AG04449 (cell line): ENCODE measurements around the gene PCID2.
"Not testable (repeated sequence)": the region's sequence is repeated elsewhere in the genome, so short reads cannot be mapped to it uniquely, and the experiment has no call there.

Experiments used
- CTCF ChIA-PET: fragments of 350-600 bp; formaldehyde crosslinking; extraction: SDS; loops from one replicate; lab custom pipeline; 2021; ENCODE audit warnings: antibody characterized with exemption; lab: Yijun Ruan, JAX
- POLR2A ChIA-PET: fragments of 400-600, 350-600 bp; formaldehyde crosslinking; extraction: SDS; loops from one replicate; lab custom pipeline; 2020; ENCODE audit warnings: antibody characterized with exemption, inconsistent platforms; lab: Yijun Ruan, JAX
- DNase-seq: peaks from one replicate; pipeline ENCODE4 v3.0.0-alpha.2; 2010; ENCODE audit warnings: low read depth, low spot score
- H3K4me3 ChIP-seq: 2 replicates; pipeline ENCODE4 v1.5.1; 2011; ENCODE audit warnings: low read depth, mild to moderate bottlenecking, control low read depth, low read length
- CTCF ChIP-seq: IDR thresholded peaks from one replicate; pipeline ENCODE4 v1.5.1; 2011; ENCODE audit warnings: mild to moderate bottlenecking, moderate library complexity, low read length, control low read depth, inconsistent platforms; ENCODE audit not compliant: insufficient read depth; ENCODE audit errors: missing control alignments

The PCID2 gene

GRCh38 chr13:113166681-113167080 is 41.8 kb downstream of the PCID2 start:
- CTCF ChIA-PET: no interaction called here
- POLR2A ChIA-PET: no interaction called here
- no peak overlapping the region for H3K4me3 ChIP-seq
- no peak for DNase-seq
- TF ChIP-seq CTCF: no peak

GRCh38 chr13:113166266-113166665 is 42.2 kb downstream of the PCID2 start:
- DNase-seq: no peak
- ChIA-PET CTCF (interaction anchor here (1.5 kb wide), 1 partner anchor 12 kb away, joined by 3 read pairs; no protein-coding TSS in a partner anchor), POLR2A (no interaction called here)
- TF ChIP-seq CTCF: no peak
- H3K4me3 ChIP-seq: no peak overlapping the region

GRCh38 chr13:113164492-113164891 is 44.0 kb downstream of the PCID2 start:
- TF ChIP-seq CTCF: no peak
- H3K4me3 ChIP-seq: no peak overlapping the region
- ChIA-PET CTCF (no interaction called here), POLR2A (no interaction called here)
- DNase-seq: no peak

GRCh38 chr13:113162783-113163685 is 45.4 kb downstream of the PCID2 start:
- no peak overlapping the region for H3K4me3 ChIP-seq
- ChIA-PET POLR2A (no interaction called here), CTCF (no interaction called here)
- DNase-seq: no peak
- no peak for TF ChIP-seq CTCF

- DNase-seq, H3K4me3 ChIP-seq, CTCF ChIA-PET, POLR2A ChIA-PET: not testable (repeated sequence)
These were observed 46.5 kb downstream of the PCID2 start for GRCh38 chr13:113161975-113162374.

- POLR2A ChIA-PET: no interaction called here
- no peak overlapping the region for H3K4me3 ChIP-seq
- DNase-seq: no peak
- CTCF ChIA-PET: no interaction called here
- TF ChIP-seq CTCF: no peak
These were observed 47.0 kb downstream of the PCID2 start for GRCh38 chr13:113161433-113161832.
